Gastroesophageal sphincter (tissue), 4 donors: ENCODE results near the gene CCR2. TPM values are rescaled to one million over a fixed set of nuclear protein-coding genes. Genes with fewer than 3 reads are reported as not detected.
"Not testable (repeated sequence)": the region's sequence is repeated elsewhere in the genome, so short reads cannot be mapped to it uniquely, and the experiment has no call there.

ENCODE experiments used
- ATAC-seq: fragments of 150-250 bp; one replicate; pipeline ENCODE4 v1.9.1; 2016; ENCODE audit warnings: mild to moderate bottlenecking, moderate library complexity
- H3K27ac ChIP-seq, 4 donors: fragments of 200-600 bp; sonication (generic) in 3 of 4; 1 replicate in 3 of 4; 2 replicates in 1 of 4; pipeline ENCODE4 v1.5.1; 2016 to 2019
- H3K27me3 ChIP-seq: fragments of 200-600 bp; sonication (generic); one replicate; pipeline ENCODE4 v1.5.1; 2019
- H3K36me3 ChIP-seq, 2 donors: fragments of 200-600 bp; sonication (generic); one replicate each; pipeline ENCODE4 v1.5.1; 2019; ENCODE audit warnings: control low read depth in 1 of 2
- H3K4me1 ChIP-seq, 3 donors: fragments of 200-600 bp; sonication (generic); 1 replicate in 2 of 3; 2 replicates in 1 of 3; pipeline ENCODE4 v1.5.1; 2016 to 2019; ENCODE audit warnings: control low read depth in 2 of 3
- H3K4me3 ChIP-seq, 2 donors: fragments of 200-600 bp; sonication (generic); one replicate each; pipeline ENCODE4 v1.5.1; 2019; ENCODE audit warnings: mild to moderate bottlenecking in 1 of 2, moderate library complexity in 1 of 2
- H3K9me3 ChIP-seq, 3 donors: fragments of 200-600 bp; sonication (generic); one replicate each; pipeline ENCODE4 v1.5.1; 2017 to 2019; ENCODE audit warnings: control low read depth in 2 of 3
- EP300 ChIP-seq: sonication (generic); formaldehyde crosslinking; IDR thresholded peaks from one replicate; pipeline ENCODE4 v1.6.1; 2017; ENCODE audit warnings: antibody characterized with exemption, mild to moderate bottlenecking
- POLR2A ChIP-seq, 2 donors: fragments of 450-650 bp; IDR thresholded peaks; one replicate each; pipeline ENCODE4 v1.6.1; 2017; ENCODE audit warnings: antibody characterized with exemption in 2 of 2, mild to moderate bottlenecking in 2 of 2, moderate library complexity in 1 of 2
- POLR2AphosphoS5 ChIP-seq: sonication (generic); formaldehyde crosslinking; IDR thresholded peaks from one replicate; pipeline ENCODE4 v1.6.1; 2017; ENCODE audit warnings: antibody characterized with exemption
- WGBS, 2 donors: methylation state at CpG; one replicate each; pipeline ENCODE4 v1.1.5; 2018; ENCODE audit warnings: low coverage in 1 of 2; 5-methylcytosine and 5-hydroxymethylcytosine counted together
- total RNA-seq, 4 donors: library from RNA; depleted of rRNA; stranded (reverse); fragments of >200 nt; gene quantifications; one replicate each; pipeline ENCODE4 v1.1.0, GENCODE V29; 2016
- TF ChIP-seq, protein P1 (sequence below), 4 experiments: fragments of 200-600 bp in 2 of 4; fragments of 450-650 bp in 2 of 4; sonication (generic) in 1 of 4; IDR thresholded peaks; one replicate each; pipeline ENCODE4 v1.5.1; 2017 to 2019; ENCODE audit warnings: antibody characterized with exemption in 4 of 4, mild to moderate bottlenecking in 2 of 4, moderate library complexity in 2 of 4

CCR2 gene
- total RNA-seq, 4 donors from 2014 or later: 0.77 to 3.9 (median 1.9) TPM

DNA sequence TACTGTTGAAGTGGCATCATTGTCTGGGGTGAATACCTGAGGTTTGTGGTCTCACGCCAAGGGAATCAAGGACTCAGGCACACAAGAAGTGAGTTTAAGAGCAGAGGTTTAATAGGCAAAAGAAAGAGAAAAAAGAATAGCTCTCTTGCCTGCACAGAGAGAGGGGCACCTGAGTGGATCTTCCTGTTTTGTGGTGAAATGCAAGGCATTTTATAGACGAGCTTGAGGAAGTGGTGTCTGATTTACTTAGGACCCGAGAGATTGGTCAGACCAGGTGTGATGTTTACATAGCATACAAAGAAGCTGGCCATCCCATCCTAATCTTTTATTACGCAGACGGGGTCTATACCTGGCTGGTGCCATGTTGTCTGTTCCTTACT lies 30.0 kb downstream of the CCR2 start:
- H3K9me3 ChIP-seq: no peaks in the 10 kb centered on the region
- no peak for ATAC-seq
- no peaks in the 10 kb centered on the region for H3K36me3 ChIP-seq
- H3K4me3 ChIP-seq: no peak overlapping the region
- peaks cover 0 to 10% (median 0%) of the 10 kb centered on the region in 3 donors for H3K4me1 ChIP-seq
- peaks cover 8% of the 10 kb centered on the region for H3K27me3 ChIP-seq
- no peak overlapping the region for H3K27ac ChIP-seq
- WGBS, 2 donors: 53 to 73% methylated on average over 5 of the region's 5 CpGs
- TF ChIP-seq EP300 (no peak), POLR2A (IDR thresholded peaks at IDR 0.05) (no peak), POLR2AphosphoS5 (no peak)
- TF ChIP-seq, protein P1, sequence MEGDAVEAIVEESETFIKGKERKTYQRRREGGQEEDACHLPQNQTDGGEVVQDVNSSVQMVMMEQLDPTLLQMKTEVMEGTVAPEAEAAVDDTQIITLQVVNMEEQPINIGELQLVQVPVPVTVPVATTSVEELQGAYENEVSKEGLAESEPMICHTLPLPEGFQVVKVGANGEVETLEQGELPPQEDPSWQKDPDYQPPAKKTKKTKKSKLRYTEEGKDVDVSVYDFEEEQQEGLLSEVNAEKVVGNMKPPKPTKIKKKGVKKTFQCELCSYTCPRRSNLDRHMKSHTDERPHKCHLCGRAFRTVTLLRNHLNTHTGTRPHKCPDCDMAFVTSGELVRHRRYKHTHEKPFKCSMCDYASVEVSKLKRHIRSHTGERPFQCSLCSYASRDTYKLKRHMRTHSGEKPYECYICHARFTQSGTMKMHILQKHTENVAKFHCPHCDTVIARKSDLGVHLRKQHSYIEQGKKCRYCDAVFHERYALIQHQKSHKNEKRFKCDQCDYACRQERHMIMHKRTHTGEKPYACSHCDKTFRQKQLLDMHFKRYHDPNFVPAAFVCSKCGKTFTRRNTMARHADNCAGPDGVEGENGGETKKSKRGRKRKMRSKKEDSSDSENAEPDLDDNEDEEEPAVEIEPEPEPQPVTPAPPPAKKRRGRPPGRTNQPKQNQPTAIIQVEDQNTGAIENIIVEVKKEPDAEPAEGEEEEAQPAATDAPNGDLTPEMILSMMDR (IDR thresholded peaks at IDR 0.05): no peak

DNA sequence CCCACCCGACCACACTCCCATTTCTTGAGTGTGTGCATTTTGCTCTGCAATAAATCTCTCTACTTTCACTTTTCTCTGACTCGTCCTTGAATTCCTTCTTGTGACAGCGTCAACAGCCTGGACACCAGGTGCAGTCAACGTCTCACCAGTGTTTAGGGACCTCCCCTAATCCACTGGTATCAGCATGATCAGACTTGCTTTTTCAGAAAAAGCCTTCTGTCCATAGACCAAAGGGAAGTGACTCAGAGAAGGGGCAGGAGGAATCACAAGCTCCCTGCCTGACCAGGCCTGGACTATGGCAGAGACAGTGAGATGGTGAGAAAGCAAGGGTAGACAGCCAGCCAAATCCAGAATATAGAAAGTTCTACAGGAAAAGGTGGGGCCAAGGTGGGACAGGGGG lies 32.3 kb downstream of the CCR2 start:
- peaks cover 8% of the 10 kb centered on the region for H3K27me3 ChIP-seq
- WGBS, 2 donors: 50 to 60% methylated on average over 1 to 2 of the region's 4 CpGs
- H3K4me1 ChIP-seq: peaks cover 0 to 1% (median 0%) of the 10 kb centered on the region in 3 donors
- no peak overlapping the region for H3K27ac ChIP-seq
- TF ChIP-seq POLR2AphosphoS5 (no peak), EP300 (no peak), POLR2A (IDR thresholded peaks at IDR 0.05) (no peak)
- TF ChIP-seq, protein P1 (IDR thresholded peaks at IDR 0.05): no peak
- H3K9me3 ChIP-seq: no peaks in the 10 kb centered on the region
- H3K4me3 ChIP-seq: no peak overlapping the region
- no peak for ATAC-seq
- H3K36me3 ChIP-seq: no peaks in the 10 kb centered on the region

DNA sequence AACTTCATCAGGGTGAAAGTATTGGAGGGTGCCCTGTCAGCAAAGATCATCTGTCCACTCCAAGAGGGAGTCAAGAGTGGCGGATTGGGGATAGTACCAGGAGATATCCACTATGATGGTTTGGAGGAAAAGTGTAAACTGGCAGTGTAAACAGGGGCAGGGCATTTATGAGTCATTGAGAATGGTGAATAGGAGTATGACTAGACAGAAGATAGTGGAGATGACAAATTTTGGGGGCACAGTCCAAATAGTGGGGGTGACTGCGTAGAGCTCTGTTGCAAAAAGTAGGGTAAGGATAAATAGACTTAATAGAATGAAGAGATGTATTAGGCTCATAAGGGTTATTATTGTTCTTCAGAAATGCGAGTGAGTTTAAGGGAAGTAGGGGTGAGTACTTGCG lies 34.9 kb downstream of the CCR2 start:
- H3K27ac ChIP-seq, ATAC-seq, H3K4me1 ChIP-seq, H3K36me3 ChIP-seq, H3K9me3 ChIP-seq, H3K27me3 ChIP-seq, H3K4me3 ChIP-seq: not testable (repeated sequence)
- 83 to 89% methylated on average over 4 of the region's 4 CpGs for WGBS, 2 donors

DNA sequence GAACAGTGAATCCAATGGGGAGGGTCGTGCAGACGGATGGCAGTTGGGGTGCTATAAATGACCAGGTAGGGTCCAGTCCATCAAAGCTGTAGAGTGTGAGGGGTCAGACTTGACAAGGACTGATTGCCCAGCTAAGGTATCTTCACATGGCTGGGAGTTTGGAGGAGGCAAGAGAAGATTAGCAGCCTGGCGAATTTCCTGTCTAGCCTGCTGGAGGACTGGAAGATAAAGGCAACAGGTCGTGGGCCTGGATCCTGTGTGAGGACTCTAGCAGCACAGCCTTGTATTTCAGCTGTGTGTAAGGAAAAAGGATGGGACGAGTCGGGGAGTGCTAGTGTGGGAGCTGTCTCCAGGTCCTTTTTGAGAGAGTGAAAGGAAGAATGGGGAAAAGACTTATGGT lies 35.4 kb downstream of the CCR2 start:
- ATAC-seq: no peak
- Histone ChIP-seq H3K4me1 (no peaks in the 10 kb centered on the region), H3K9me3 (no peaks in the 10 kb centered on the region), H3K4me3 (no peak overlapping the region), H3K27ac (no peak overlapping the region), H3K27me3 (peaks cover 8% of the 10 kb centered on the region), H3K36me3 (no peaks in the 10 kb centered on the region)
- TF ChIP-seq POLR2A (IDR thresholded peaks at IDR 0.05) (no peak), POLR2AphosphoS5 (no peak), EP300 (no peak)
- TF ChIP-seq, protein P1 (IDR thresholded peaks at IDR 0.05): no peak
- 72 to 78% methylated on average over 5 to 6 of the region's 6 CpGs for WGBS, 2 donors

DNA sequence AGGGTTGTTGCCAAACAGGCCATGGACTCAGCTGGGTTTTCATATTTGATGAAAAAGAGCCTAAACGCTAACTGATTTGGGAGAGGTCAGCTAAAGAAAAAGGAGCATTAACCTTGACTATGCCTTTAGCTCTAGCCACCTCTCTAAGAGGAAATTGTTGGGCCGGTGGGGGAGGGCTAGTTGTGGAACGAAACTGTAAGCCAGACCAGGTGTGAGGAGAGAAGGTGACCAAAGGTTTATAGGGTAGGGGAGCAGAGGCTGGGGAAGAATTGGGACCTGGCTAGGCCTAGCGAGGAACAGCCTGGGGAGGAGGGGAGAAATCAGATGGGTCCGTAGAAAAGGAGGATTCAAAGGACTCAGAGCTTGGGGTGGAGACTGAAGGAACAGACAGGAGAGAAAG lies 37.6 kb downstream of the CCR2 start:
- not testable (repeated sequence) for H3K27ac ChIP-seq, H3K4me1 ChIP-seq, H3K36me3 ChIP-seq, H3K27me3 ChIP-seq, H3K9me3 ChIP-seq, ATAC-seq, H3K4me3 ChIP-seq
- WGBS, 2 donors: 95 to 100% methylated on average over 2 to 5 of the region's 5 CpGs

DNA sequence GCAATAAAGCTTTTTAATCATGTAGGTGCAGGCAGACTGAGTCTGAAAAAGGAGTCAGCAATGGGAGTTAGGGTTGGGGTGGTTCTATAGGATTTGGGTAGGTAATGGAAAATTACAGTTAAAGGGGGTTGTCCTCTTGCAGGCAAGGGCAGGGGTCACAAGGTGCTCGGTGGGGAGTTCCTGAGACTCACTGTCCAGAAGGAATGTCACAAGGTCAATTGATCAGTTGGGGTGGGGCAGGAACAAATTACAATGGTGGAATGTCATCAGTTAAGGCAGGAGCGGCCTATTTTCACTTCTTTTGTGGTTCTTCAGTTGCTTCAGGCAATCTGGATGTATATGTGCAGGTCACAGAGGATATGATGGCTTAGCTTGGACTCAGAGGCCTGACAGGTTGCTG lies 39.1 kb downstream of the CCR2 start:
- Histone ChIP-seq H3K27me3 (no peaks in the 10 kb centered on the region), H3K4me1 (no peaks in the 10 kb centered on the region), H3K27ac (no peak overlapping the region), H3K9me3 (no peaks in the 10 kb centered on the region), H3K36me3 (no peaks in the 10 kb centered on the region), H3K4me3 (no peak overlapping the region)
- TF ChIP-seq POLR2A (IDR thresholded peaks at IDR 0.05): no peak
- no peak for TF ChIP-seq EP300
- no peak for TF ChIP-seq POLR2AphosphoS5
- TF ChIP-seq, protein P1 (IDR thresholded peaks at IDR 0.05): no peak
- ATAC-seq: no peak
- WGBS, 2 donors: 40 to 86% methylated on average over 1 to 2 of the region's 2 CpGs
